HG02678 (cell line): ENCODE results near the gene SLC35B3.
"Not testable (repeated sequence)": the region's sequence is repeated elsewhere in the genome, so short reads cannot be mapped to it uniquely, and the experiment has no call there.

Source experiments
- ATAC-seq: cut with Tn5 transposase; IDR thresholded peaks from one replicate; pipeline ENCODE4 v1.9.1; 2021; ENCODE audit warnings: mild to moderate bottlenecking, moderate library complexity; ENCODE audit not compliant: unreplicated experiment

SLC35B3 gene

GRCh38 chr6:8415280-8415679 is 20.1 kb downstream of the SLC35B3 start:
- ATAC-seq = no peak

GRCh38 chr6:8414844-8415243 is 20.5 kb downstream of the SLC35B3 start:
- ATAC-seq = no peak

- not testable (repeated sequence) for ATAC-seq
Observed at GRCh38 chr6:8405946-8406345, 29.4 kb downstream of the SLC35B3 start.

- no peak for ATAC-seq
Observed at GRCh38 chr6:8402546-8402945, 32.8 kb downstream of the SLC35B3 start.

- ATAC-seq = no peak
Observed at GRCh38 chr6:8400663-8401062, 34.7 kb downstream of the SLC35B3 start.

- ATAC-seq = no peak
Observed at GRCh38 chr6:8392569-8392968, 42.8 kb downstream of the SLC35B3 start.

GRCh38 chr6:8391934-8392333 is 43.4 kb downstream of the SLC35B3 start:
- ATAC-seq = no peak

- ATAC-seq = no peak
Observed at GRCh38 chr6:8389036-8389818, 46.1 kb downstream of the SLC35B3 start.

GRCh38 chr6:8387942-8388437 is 47.4 kb downstream of the SLC35B3 start:
- no peak for ATAC-seq

- ATAC-seq = no peak
Observed at GRCh38 chr6:8383584-8383983, 51.8 kb downstream of the SLC35B3 start.

- ATAC-seq = no peak
Observed at GRCh38 chr6:8382434-8382833, 52.9 kb downstream of the SLC35B3 start.

- no peak for ATAC-seq
Observed at GRCh38 chr6:8375916-8376315, 59.4 kb downstream of the SLC35B3 start.
